ENCODE results near the gene LY86.
"Not testable (repeated sequence)": the region's sequence is repeated elsewhere in the genome, so short reads cannot be mapped to it uniquely, and the experiment has no call there.

Gene LY86

GRCh38 chr6:6596529-6597328 is 8.2 kb downstream of the LY86 start:
- no peak for DNase-seq

- DNase-seq, result no peak
These were observed 9.2 kb downstream of the LY86 start for GRCh38 chr6:6597682-6598081.

- DNase-seq, result no peak
These were observed 11.0 kb downstream of the LY86 start for GRCh38 chr6:6599468-6599873.

- DNase-seq, result no peak
These were observed 12.4 kb downstream of the LY86 start for GRCh38 chr6:6600875-6601274.

- DNase-seq, result no peak
These were observed 13.7 kb downstream of the LY86 start for GRCh38 chr6:6602262-6602661.

GRCh38 chr6:6603317-6603716 is 14.8 kb downstream of the LY86 start:
- DNase-seq, result no peak

- DNase-seq, result no peak
These were observed 15.5 kb downstream of the LY86 start for GRCh38 chr6:6604015-6604414.

GRCh38 chr6:6604566-6604965 is 16.0 kb downstream of the LY86 start:
- no peak for DNase-seq

- no peak for DNase-seq
These were observed 17.4 kb downstream of the LY86 start for GRCh38 chr6:6605873-6606272.

GRCh38 chr6:6606391-6607030 is 18.0 kb downstream of the LY86 start:
- not testable (repeated sequence) for DNase-seq

- DNase-seq, result no peak
These were observed 20.9 kb downstream of the LY86 start for GRCh38 chr6:6609450-6609849.

- DNase-seq, result no peak
These were observed 21.6 kb downstream of the LY86 start for GRCh38 chr6:6610031-6610591.

- DNase-seq, result no peak
These were observed 23.0 kb downstream of the LY86 start for GRCh38 chr6:6611486-6611885.

GRCh38 chr6:6612308-6612707 is 23.8 kb downstream of the LY86 start:
- no peak for DNase-seq

- not testable (repeated sequence) for DNase-seq
These were observed 24.7 kb downstream of the LY86 start for GRCh38 chr6:6613103-6613718.

- DNase-seq, result no peak
These were observed 25.8 kb downstream of the LY86 start for GRCh38 chr6:6614096-6614982.

- no peak for DNase-seq
These were observed 26.4 kb downstream of the LY86 start for GRCh38 chr6:6614983-6615349.

- DNase-seq, result no peak
These were observed 28.1 kb downstream of the LY86 start for GRCh38 chr6:6616656-6617055.

- no peak for DNase-seq
These were observed 30.7 kb downstream of the LY86 start for GRCh38 chr6:6619021-6619794.

- DNase-seq, result no peak
These were observed 32.4 kb downstream of the LY86 start for GRCh38 chr6:6620766-6621425.

GRCh38 chr6:6622501-6622900 is 34.0 kb downstream of the LY86 start:
- DNase-seq, result no peak
